SU-DHL-6 (cell line): Measurements from ENCODE around the gene CSNK2B.

Experiments used
- CTCF ChIP-seq: fragments of 200-600 bp; sonication (generic); IDR thresholded peaks from one replicate; pipeline ENCODE4 v1.5.1; 2017; ENCODE audit warnings: antibody characterized with exemption, mild to moderate bottlenecking, low read length, moderate library complexity; ENCODE audit not compliant: insufficient read depth, poor library complexity, severe bottlenecking
- EZH2phosphoT487 ChIP-seq: fragments of 200-600 bp; sonication (generic), shearing (Covaris generic); conservative IDR thresholded peaks from 2 replicates; pipeline ENCODE4 v1.6.1; 2018; ENCODE audit warnings: mild to moderate bottlenecking, antibody characterized with exemption, low read length, moderate library complexity, mixed read lengths

- TF ChIP-seq CTCF (no peak), EZH2phosphoT487 (no peak)
Observed at GRCh38 chr6:31661262-31662123, 4.4 kb upstream of the CSNK2B start.
